Activated naive CD8-positive, alpha-beta T cell treated with anti-CD3 and anti-CD28 coated beads, Interleukin-2, amount 50 U/mL, for 16 hours (primary cell): ENCODE data around the gene CUL4B.
A peak's percentile ranks its signal among the peaks of the same experiment; 100 is the strongest.
"Not testable (repeated sequence)": the region's sequence is repeated elsewhere in the genome, so short reads cannot be mapped to it uniquely, and the experiment has no call there.

Source experiments
- DNase-seq: peaks from one replicate; pipeline ENCODE4 v3.0.0-alpha.2; 2020; ENCODE audit warnings: low read depth, low spot score

Gene CUL4B

GRCh38 chrX:120560842-120561633 lies at the start of gene CUL4B:
Gene CUL4B, minus strand, starts transcription at chrX:120560962. Its CDS starts 324 bp downstream, at chrX:120560638.
- peak; percentile 66 for DNase-seq

GRCh38 chrX:120604361-120604782 lies 43.6 kb upstream of the CUL4B start:
- no peak for DNase-seq

- DNase-seq = peak; percentile 49
These were observed 43.1 kb upstream of the CUL4B start, which contains the start of gene MCTS1 for GRCh38 chrX:120603707-120604360. Gene MCTS1, plus strand, starts transcription at chrX:120604101. Its CDS starts 136 bp downstream, at chrX:120604237.

GRCh38 chrX:120585702-120586101 lies 24.9 kb upstream of the CUL4B start:
- no peak for DNase-seq

- DNase-seq = no peak
These were observed 14.8 kb upstream of the CUL4B start for GRCh38 chrX:120575379-120576114.

- not testable (repeated sequence) for DNase-seq
These were observed 13.0 kb upstream of the CUL4B start for GRCh38 chrX:120573806-120574205.

GRCh38 chrX:120570011-120570600 lies 9.3 kb upstream of the CUL4B start:
- DNase-seq = no peak

GRCh38 chrX:120568609-120569008 lies 7.8 kb upstream of the CUL4B start:
- no peak for DNase-seq

GRCh38 chrX:120568035-120568434 lies 7.3 kb upstream of the CUL4B start:
- DNase-seq = no peak

- DNase-seq = no peak
These were observed 6.1 kb upstream of the CUL4B start for GRCh38 chrX:120566817-120567216.

- DNase-seq = no peak
These were observed 4.2 kb upstream of the CUL4B start for GRCh38 chrX:120564925-120565324.

- DNase-seq = no peak
These were observed 1.8 kb upstream of the CUL4B start for GRCh38 chrX:120562569-120562926.

GRCh38 chrX:120561634-120562568 lies 1.1 kb upstream of the CUL4B start:
- DNase-seq = no peak

GRCh38 chrX:120560405-120560841 lies 339 bp downstream of the CUL4B start:
- no peak for DNase-seq

GRCh38 chrX:120559804-120560203 lies 958 bp downstream of the CUL4B start:
- DNase-seq = no peak

- no peak for DNase-seq
These were observed 4.5 kb downstream of the CUL4B start for GRCh38 chrX:120556251-120556650.

- DNase-seq = no peak
These were observed 11.0 kb downstream of the CUL4B start for GRCh38 chrX:120549483-120550452.

- no peak for DNase-seq
These were observed 24.7 kb downstream of the CUL4B start for GRCh38 chrX:120536061-120536460.

GRCh38 chrX:120534413-120535205 lies 26.2 kb downstream of the CUL4B start:
- no peak for DNase-seq
